Body of pancreas (tissue), 4 donors: ENCODE measurements around the gene GPS2. TPM values are rescaled to one million over a fixed set of nuclear protein-coding genes. Genes with fewer than 3 reads are reported as not detected.

Experiments
- ATAC-seq: fragments of 150-250 bp; one replicate; pipeline ENCODE4 v1.9.1; 2016
- DNase-seq, 4 donors: peaks; one replicate each; pipeline ENCODE4 v3.0.0-alpha.2; 2019
- H3K27ac ChIP-seq, 4 donors: fragments of 200-600 bp; sonication (generic); 1 replicate in 3 of 4; 2 replicates in 1 of 4; pipeline versions ENCODE4 v1.5.1 to v1.6.1; 2016 to 2019; ENCODE audit warnings: mild to moderate bottlenecking in 1 of 4, mixed read lengths in 1 of 4, moderate library complexity in 1 of 4
- H3K27me3 ChIP-seq, 2 donors: fragments of 200-600 bp; sonication (generic); one replicate each; pipeline ENCODE4 v1.6.0; 2016; ENCODE audit warnings: mild to moderate bottlenecking in 1 of 2
- H3K36me3 ChIP-seq, 2 donors: fragments of 200-600 bp; sonication (generic); replicated peaks in 1 of 2; 2 replicates each; pipeline ENCODE4 v1.5.1; 2016; ENCODE audit warnings: low read depth in 2 of 2; ENCODE audit not compliant: insufficient read depth in 1 of 2
- H3K4me1 ChIP-seq: fragments of 200-600 bp; sonication (generic); one replicate; pipeline ENCODE4 v1.6.0; 2016
- H3K4me3 ChIP-seq, 2 donors: fragments of 200-600 bp; sonication (generic); 1 replicate in 1 of 2; 2 replicates in 1 of 2; pipeline ENCODE4 v1.5.1; 2016 to 2019
- H3K9me3 ChIP-seq, 3 donors: fragments of 200-600 bp; sonication (generic); 1 replicate in 2 of 3; 2 replicates in 1 of 3; pipeline ENCODE4 v1.5.1; 2016
- POLR2A ChIP-seq, 3 donors: fragments of 450-650 bp; IDR thresholded peaks; one replicate each; pipeline ENCODE4 v1.6.1; 2016; ENCODE audit warnings: antibody characterized with exemption in 3 of 3, mild to moderate bottlenecking in 2 of 3
- WGBS, 2 donors: methylation state at CpG; one replicate each; pipeline ENCODE4 v1.1.5; 2017; 5-methylcytosine and 5-hydroxymethylcytosine counted together
- intact Hi-C: fragments of 100-400 bp; cut with DNase I; formaldehyde crosslinking; loops from one replicate; pipeline ENCODE4 v1.15.1; 2023
- total RNA-seq, 2 donors: library from RNA; depleted of rRNA; stranded (reverse); fragments of >200 nt; gene quantifications; one replicate each; pipeline ENCODE4 v1.1.0, GENCODE V29; 2016
- TF ChIP-seq, protein P1 (sequence below), 7 experiments: fragments of 450-650 bp in 4 of 7; fragments of 200-600 bp in 3 of 7; sonication (generic) in 3 of 7; IDR thresholded peaks; one replicate each; pipeline ENCODE4 v1.5.1; 2016 to 2019; ENCODE audit warnings: antibody characterized with exemption in 7 of 7

The GPS2 gene
- total RNA-seq, 2 donors from 2014 or later, result 71.9 to 75.8 TPM

DNA sequence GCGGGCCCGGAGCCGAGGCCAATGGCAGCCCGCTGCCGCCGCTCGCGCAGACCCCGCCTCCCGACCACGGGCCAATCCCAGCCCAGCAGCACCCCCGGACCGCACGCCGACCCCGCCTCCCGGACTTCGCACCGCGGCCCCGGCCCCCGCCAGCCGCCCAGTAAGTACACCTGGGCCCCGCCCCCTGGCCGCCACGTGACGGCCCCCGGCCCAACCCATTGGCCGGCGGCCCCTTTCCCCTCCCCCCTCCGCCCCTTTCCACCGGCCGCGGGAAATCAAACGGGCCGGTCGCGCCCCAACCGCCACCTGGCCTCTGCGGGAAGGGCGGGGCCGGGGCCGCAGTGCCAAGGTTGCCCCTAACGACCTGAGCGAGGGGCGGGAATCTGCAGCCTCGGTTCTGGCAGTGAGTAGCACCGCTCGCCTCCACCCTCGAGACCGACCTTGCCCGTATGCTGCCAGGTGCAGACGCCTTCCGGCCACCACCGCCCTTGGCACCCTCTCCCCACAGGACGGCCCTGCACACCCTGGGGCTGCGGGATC is 20.5 kb downstream of the GPS2 start, which contains the start of gene YBX2:
Gene YBX2, minus strand, starts transcription at position 26 of the 540 bp plus-strand sequence. CDS start 139 bp downstream, outside the sequence.
- WGBS, 2 donors, result 1 to 2% methylated on average over 5 to 37 of the region's 57 CpGs
- Histone ChIP-seq H3K27me3 (no peaks in the 10 kb centered on the region), H3K9me3 (no peaks in the 10 kb centered on the region), H3K4me1 (peaks cover 32% of the 10 kb centered on the region), H3K36me3 (no peaks in the 10 kb centered on the region), H3K27ac (no peak within 1 kb of the TSS), H3K4me3 (no peak within 1 kb of the TSS)
- intact Hi-C loops, result no loop called here
- DNase-seq (peak; percentile 76 to 86 (median 82)), ATAC-seq (peak; percentile 69)
- TF ChIP-seq POLR2A (IDR thresholded peaks at IDR 0.05), result no peak
- TF ChIP-seq, protein P1, sequence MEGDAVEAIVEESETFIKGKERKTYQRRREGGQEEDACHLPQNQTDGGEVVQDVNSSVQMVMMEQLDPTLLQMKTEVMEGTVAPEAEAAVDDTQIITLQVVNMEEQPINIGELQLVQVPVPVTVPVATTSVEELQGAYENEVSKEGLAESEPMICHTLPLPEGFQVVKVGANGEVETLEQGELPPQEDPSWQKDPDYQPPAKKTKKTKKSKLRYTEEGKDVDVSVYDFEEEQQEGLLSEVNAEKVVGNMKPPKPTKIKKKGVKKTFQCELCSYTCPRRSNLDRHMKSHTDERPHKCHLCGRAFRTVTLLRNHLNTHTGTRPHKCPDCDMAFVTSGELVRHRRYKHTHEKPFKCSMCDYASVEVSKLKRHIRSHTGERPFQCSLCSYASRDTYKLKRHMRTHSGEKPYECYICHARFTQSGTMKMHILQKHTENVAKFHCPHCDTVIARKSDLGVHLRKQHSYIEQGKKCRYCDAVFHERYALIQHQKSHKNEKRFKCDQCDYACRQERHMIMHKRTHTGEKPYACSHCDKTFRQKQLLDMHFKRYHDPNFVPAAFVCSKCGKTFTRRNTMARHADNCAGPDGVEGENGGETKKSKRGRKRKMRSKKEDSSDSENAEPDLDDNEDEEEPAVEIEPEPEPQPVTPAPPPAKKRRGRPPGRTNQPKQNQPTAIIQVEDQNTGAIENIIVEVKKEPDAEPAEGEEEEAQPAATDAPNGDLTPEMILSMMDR (IDR thresholded peaks at IDR 0.05), result peak in 1 of 7 experiments; percentile 9

DNA sequence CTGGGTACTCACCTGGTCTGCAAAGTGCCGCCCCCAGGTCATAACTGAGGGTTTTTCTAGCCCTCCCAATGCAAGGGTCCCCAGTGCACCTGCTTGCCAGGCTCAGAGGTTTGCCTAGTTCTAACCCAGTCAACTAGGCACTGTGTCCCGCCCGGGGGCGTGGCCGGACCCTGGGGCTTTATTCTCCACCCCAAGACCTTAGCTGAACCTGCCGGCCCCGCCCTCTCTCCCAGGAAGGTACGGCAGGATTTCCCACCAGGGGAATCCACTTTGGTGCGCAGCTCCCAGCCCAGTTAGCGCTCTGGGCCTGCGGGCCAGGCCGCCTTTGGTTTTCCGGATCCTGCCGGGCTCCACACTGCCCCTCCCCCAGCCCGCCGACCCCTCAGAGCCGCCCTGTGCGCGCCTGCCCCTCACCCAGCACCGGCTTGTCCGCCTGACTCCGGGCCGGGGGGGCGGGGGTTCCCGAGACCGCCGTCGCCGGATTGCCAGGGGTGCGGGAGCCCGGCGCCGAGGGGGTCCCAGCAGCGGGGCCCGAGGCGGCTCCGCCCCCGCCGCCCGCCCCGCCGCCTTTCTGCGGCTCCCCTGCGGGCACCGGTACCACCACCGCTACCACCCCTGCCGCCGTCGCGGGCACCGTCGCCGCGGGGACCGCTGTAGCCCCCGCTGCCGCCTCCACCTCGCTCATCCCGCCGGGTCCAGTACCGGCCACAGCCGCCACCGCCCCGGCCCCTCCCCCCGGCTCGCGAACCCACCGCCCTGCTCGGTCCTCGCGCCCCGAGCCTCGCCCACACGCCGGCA is 21.1 kb downstream of the GPS2 start:
- peak in 1 of 3 donors; percentile 6 for TF ChIP-seq POLR2A (IDR thresholded peaks at IDR 0.05)
- TF ChIP-seq, protein P1 (IDR thresholded peaks at IDR 0.05), result no peak
- DNase-seq (peak; percentile 46 to 74 (median 49)), ATAC-seq (no peak)
- Histone ChIP-seq H3K4me3 (no peak overlapping the region), H3K4me1 (peaks cover 32% of the 10 kb centered on the region), H3K27ac (no peak overlapping the region), H3K9me3 (no peaks in the 10 kb centered on the region), H3K27me3 (no peaks in the 10 kb centered on the region), H3K36me3 (no peaks in the 10 kb centered on the region)
- intact Hi-C loops, result no loop called here
- WGBS, 2 donors, result 12 to 20% methylated on average over 1 to 32 of the region's 75 CpGs

DNA sequence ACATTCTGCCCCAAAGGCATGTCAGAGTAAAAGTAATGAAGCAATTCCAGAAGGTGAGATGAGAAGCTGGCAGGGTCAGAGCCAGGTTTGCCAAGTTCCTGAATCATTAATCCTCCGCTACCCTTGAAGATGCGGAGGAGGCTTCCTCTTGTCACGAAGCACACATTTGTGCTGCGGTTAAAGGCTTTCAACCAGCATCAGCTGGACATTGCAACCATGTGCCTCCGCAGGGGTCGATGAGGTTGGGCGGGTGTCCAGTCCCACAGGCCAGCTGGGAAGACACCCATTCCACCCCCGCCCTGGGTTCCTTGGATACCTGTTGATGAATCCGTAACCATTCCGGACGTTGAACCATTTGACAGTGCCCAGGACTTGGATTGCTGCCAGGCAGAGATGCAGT is 22.0 kb downstream of the GPS2 start:
- Histone ChIP-seq H3K27me3 (no peaks in the 10 kb centered on the region), H3K27ac (no peak overlapping the region)

DNA sequence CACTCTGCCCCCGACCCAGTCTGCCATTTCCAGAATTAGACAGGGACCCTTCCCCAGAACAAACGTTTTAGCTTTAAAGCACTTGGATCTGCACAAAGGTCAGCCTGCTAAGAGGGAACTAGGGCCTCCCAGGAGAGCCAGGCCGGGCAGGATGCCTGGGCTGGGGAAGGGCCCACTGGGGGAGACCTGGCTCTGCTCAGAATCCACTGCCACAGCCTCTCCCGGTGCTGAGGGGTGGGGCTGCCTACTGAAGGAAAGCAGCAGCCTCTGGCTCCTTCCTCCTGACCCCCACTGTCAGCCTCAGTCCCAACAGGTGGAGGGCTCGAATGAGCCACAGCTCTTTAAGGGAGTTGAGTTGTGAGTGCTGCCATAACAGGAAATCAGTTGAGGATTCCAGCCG is 22.4 kb downstream of the GPS2 start:
- ATAC-seq, result no peak
- WGBS, 2 donors, result 51 to 56% methylated on average over 2 to 6 of the region's 6 CpGs
- Histone ChIP-seq H3K9me3 (no peaks in the 10 kb centered on the region), H3K27ac (no peak overlapping the region), H3K27me3 (no peaks in the 10 kb centered on the region), H3K36me3 (no peaks in the 10 kb centered on the region), H3K4me1 (peaks cover 32% of the 10 kb centered on the region), H3K4me3 (no peak overlapping the region)
- intact Hi-C loops, result no loop called here
- DNase-seq, result no peak
- TF ChIP-seq POLR2A (IDR thresholded peaks at IDR 0.05), result no peak
- TF ChIP-seq, protein P1 (IDR thresholded peaks at IDR 0.05), result no peak

More for the DNA sequence above, 22.0 kb downstream of the GPS2 start:
- DNase-seq, result peak in 1 of 4 donors; percentile 29
- H3K36me3 ChIP-seq, result no peaks in the 10 kb centered on the region
- intact Hi-C loops, result no loop called here
- 44 to 82% methylated on average over 3 to 11 of the region's 11 CpGs for WGBS, 2 donors
- no peak for ATAC-seq
- peaks cover 32% of the 10 kb centered on the region for H3K4me1 ChIP-seq
- no peak for TF ChIP-seq POLR2A (IDR thresholded peaks at IDR 0.05)
- TF ChIP-seq, protein P1 (IDR thresholded peaks at IDR 0.05), result no peak
- no peak overlapping the region for H3K4me3 ChIP-seq
- H3K9me3 ChIP-seq, result no peaks in the 10 kb centered on the region
